ENCODE results near the gene TSPAN7. TPM values are rescaled to one million over a fixed set of nuclear protein-coding genes. Genes with fewer than 3 reads are reported as not detected.

TSPAN7 gene
- total RNA-seq, 3 donors from 2014 or later (not counting 1 experiment from before 2014, with no cell fraction given), result not detected

GRCh38 chrX:38692961-38693360 is 131.6 kb downstream of the TSPAN7 start:
- H3K4me3 Mint-ChIP-seq, result no peak overlapping the region
- intact Hi-C loops (cut with micrococcal nuclease), result no loop called here

GRCh38 chrX:38694394-38694793 is 133.1 kb downstream of the TSPAN7 start:
- H3K9me3 Mint-ChIP-seq, result no peaks in the 10 kb centered on the region
- H3K4me1 Mint-ChIP-seq, result no peaks in the 10 kb centered on the region
- H3K27ac Mint-ChIP-seq, result no peak overlapping the region

More at GRCh38 chrX:38692961-38693360, 131.6 kb downstream of the TSPAN7 start:
- no peak for TF ChIP-seq CTCF (IDR thresholded peaks at IDR 0.05)
- H3K4me1 ChIP-seq (ENCODE audit: control insufficient read depth, insufficient read depth, low read length), result no peaks in the 10 kb centered on the region
- H3K4me3 ChIP-seq (ENCODE audit: low read length), result no peak overlapping the region
- no peaks in the 10 kb centered on the region for H3K4me1 Mint-ChIP-seq
- DNase-seq (no peak), ATAC-seq (no peak)
- H3K9me3 ChIP-seq (ENCODE audit: control insufficient read depth, insufficient read depth, low read length), result no peaks in the 10 kb centered on the region
- H3K27me3 ChIP-seq (ENCODE audit: control insufficient read depth, insufficient read depth, low read length), result no peaks in the 10 kb centered on the region
- no peaks in the 10 kb centered on the region for H3K36me3 ChIP-seq (ENCODE audit: control insufficient read depth, insufficient read depth, low read length)
- no peaks in the 10 kb centered on the region for H3K36me3 Mint-ChIP-seq
- H3K27ac ChIP-seq (ENCODE audit: low read length), result no peak overlapping the region
- H3K27me3 Mint-ChIP-seq (ENCODE audit: low read depth in 2 of 2), result peaks cover 9 to 31% of the 10 kb centered on the region in 2 donors
- no peak overlapping the region for H3K27ac Mint-ChIP-seq
- H3K9me3 Mint-ChIP-seq, result no peaks in the 10 kb centered on the region

GRCh38 chrX:38697461-38697860 is 136.1 kb downstream of the TSPAN7 start:
- Histone ChIP-seq H3K9me3 (ENCODE audit: control insufficient read depth, insufficient read depth, low read length) (no peaks in the 10 kb centered on the region), H3K27me3 (ENCODE audit: control insufficient read depth, insufficient read depth, low read length) (no peaks in the 10 kb centered on the region), H3K36me3 (ENCODE audit: control insufficient read depth, insufficient read depth, low read length) (no peaks in the 10 kb centered on the region), H3K27ac (ENCODE audit: low read length) (no peak overlapping the region), H3K4me3 (ENCODE audit: low read length) (no peak overlapping the region), H3K4me1 (ENCODE audit: control insufficient read depth, insufficient read depth, low read length) (no peaks in the 10 kb centered on the region)
- DNase-seq (no peak), ATAC-seq (no peak)
- no peak for TF ChIP-seq CTCF (IDR thresholded peaks at IDR 0.05)
- H3K27me3 Mint-ChIP-seq (ENCODE audit: low read depth in 2 of 2), result peaks cover 3 to 31% of the 10 kb centered on the region in 2 donors
- no peaks in the 10 kb centered on the region for H3K36me3 Mint-ChIP-seq
- no peaks in the 10 kb centered on the region for H3K9me3 Mint-ChIP-seq
- WGBS (ENCODE audit: insufficient coverage), result no CpG with 5 or more reads among the region's 3 CpGs
- no peaks in the 10 kb centered on the region for H3K4me1 Mint-ChIP-seq
- intact Hi-C loops (cut with micrococcal nuclease), result no loop called here
- no peak overlapping the region for H3K4me3 Mint-ChIP-seq
- no peak overlapping the region for H3K27ac Mint-ChIP-seq

More at GRCh38 chrX:38694394-38694793, 133.1 kb downstream of the TSPAN7 start:
- intact Hi-C loops (cut with micrococcal nuclease), result no loop called here
- no peak overlapping the region for H3K4me3 ChIP-seq (ENCODE audit: low read length)
- ATAC-seq (no peak), DNase-seq (no peak)
- Mint-ChIP-seq H3K36me3 (no peaks in the 10 kb centered on the region), H3K27me3 (ENCODE audit: low read depth in 2 of 2) (peaks cover 6 to 31% of the 10 kb centered on the region in 2 donors), H3K4me3 (no peak overlapping the region)
- H3K4me1 ChIP-seq (ENCODE audit: control insufficient read depth, insufficient read depth, low read length), result no peaks in the 10 kb centered on the region
- H3K27me3 ChIP-seq (ENCODE audit: control insufficient read depth, insufficient read depth, low read length), result no peaks in the 10 kb centered on the region
- no peaks in the 10 kb centered on the region for H3K9me3 ChIP-seq (ENCODE audit: control insufficient read depth, insufficient read depth, low read length)
- no peak overlapping the region for H3K27ac ChIP-seq (ENCODE audit: low read length)
- TF ChIP-seq CTCF (IDR thresholded peaks at IDR 0.05), result no peak
- WGBS (ENCODE audit: insufficient coverage), result 81% methylated on average over 5 of the region's 5 CpGs
- H3K36me3 ChIP-seq (ENCODE audit: control insufficient read depth, insufficient read depth, low read length), result no peaks in the 10 kb centered on the region

GRCh38 chrX:38699121-38699520 is 137.8 kb downstream of the TSPAN7 start:
- Histone ChIP-seq H3K27me3 (ENCODE audit: control insufficient read depth, insufficient read depth, low read length) (no peaks in the 10 kb centered on the region), H3K4me1 (ENCODE audit: control insufficient read depth, insufficient read depth, low read length) (no peaks in the 10 kb centered on the region), H3K27ac (ENCODE audit: low read length) (no peak overlapping the region), H3K9me3 (ENCODE audit: control insufficient read depth, insufficient read depth, low read length) (no peaks in the 10 kb centered on the region), H3K4me3 (ENCODE audit: low read length) (no peak overlapping the region), H3K36me3 (ENCODE audit: control insufficient read depth, insufficient read depth, low read length) (no peaks in the 10 kb centered on the region)
- H3K27me3 Mint-ChIP-seq (ENCODE audit: low read depth in 2 of 2), result peaks cover 3 to 31% of the 10 kb centered on the region in 2 donors
- H3K9me3 Mint-ChIP-seq, result no peaks in the 10 kb centered on the region
- H3K36me3 Mint-ChIP-seq, result no peaks in the 10 kb centered on the region
- no peak for TF ChIP-seq CTCF (IDR thresholded peaks at IDR 0.05)
- 100% methylated on average over 2 of the region's 3 CpGs for WGBS (ENCODE audit: insufficient coverage)
- H3K4me3 Mint-ChIP-seq, result no peak overlapping the region
- H3K4me1 Mint-ChIP-seq, result no peaks in the 10 kb centered on the region
- intact Hi-C loops (cut with micrococcal nuclease), result no loop called here
- no peak for ATAC-seq
- DNase-seq, result no peak
- H3K27ac Mint-ChIP-seq, result no peak overlapping the region

All from natural killer cell (primary cell).